Measurements from ENCODE around the gene FBN1. TPM values are rescaled to one million over a fixed set of nuclear protein-coding genes. Genes with fewer than 3 reads are reported as not detected.

Gene FBN1
- total and polyA plus RNA-seq, 2 donors (not counting 3 experiments of a cell fraction or from before 2014, with no cell fraction given), result 107 to 111 TPM

DNA sequence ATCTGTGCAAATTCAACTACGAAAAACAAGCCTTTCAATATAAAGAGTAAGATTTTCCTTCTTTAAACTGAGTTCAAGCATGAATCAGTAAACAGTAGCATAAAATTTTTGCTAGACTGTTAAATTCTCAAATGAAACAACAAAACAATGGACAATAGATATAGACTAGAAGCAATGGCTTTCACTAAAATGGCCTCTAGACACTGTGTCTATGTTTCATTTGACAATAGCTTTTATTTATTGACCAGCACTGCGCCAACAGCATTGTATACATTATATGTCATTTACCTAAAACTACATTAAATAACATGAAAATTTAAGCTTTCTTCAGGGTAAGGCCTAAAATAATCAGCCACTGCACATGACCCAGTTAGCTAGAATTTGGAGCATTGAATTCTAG is 165.8 kb downstream of the FBN1 start:
- no peak overlapping the region for H3K4me2 ChIP-seq (ENCODE audit: insufficient read depth, low read length)
- FAIRE-seq (no peak), DNase-seq (ENCODE audit: low read depth, low spot score) (no peak)
- intact Hi-C loops (cut with micrococcal nuclease) (no loop called here), dilution Hi-C loops (cut with MboI; ENCODE audit: extremely low pct_ligation_motif_present, low sequenced_read_pairs) (no loop called here)
- no peaks in the 10 kb centered on the region for H3K79me2 ChIP-seq (ENCODE audit: control insufficient read depth, insufficient read depth, low read length)
- no peaks in the 10 kb centered on the region for H3K27me3 ChIP-seq (ENCODE audit: control insufficient read depth in 2 of 2, insufficient read depth in 2 of 2, low read length in 2 of 2)
- H3K9me3 ChIP-seq (replicated peaks; ENCODE audit: control insufficient read depth, insufficient read depth, low read length), result no peaks in the 10 kb centered on the region
- H4K20me1 ChIP-seq (replicated peaks; ENCODE audit: control insufficient read depth, extremely low read depth, insufficient read depth, low read length), result no peaks in the 10 kb centered on the region
- no peak overlapping the region for H3K4me3 ChIP-seq (replicated peaks in 1 of 3; ENCODE audit: insufficient read depth in 1 of 3, low read depth in 1 of 3, low read length in 3 of 3)
- H3K36me3 ChIP-seq (ENCODE audit: control insufficient read depth in 2 of 2, extremely low read depth in 1 of 2, insufficient read depth in 2 of 2, low read length in 2 of 2), result peaks cover 2 to 11% of the 10 kb centered on the region in 2 experiments
- H3K4me1 ChIP-seq (ENCODE audit: control insufficient read depth, extremely low read depth, insufficient read depth, low read length), result no peaks in the 10 kb centered on the region
- CTCF ChIA-PET, result interaction anchor here (1.2 to 2.7 kb wide), 6 partner anchors 13 to 158 kb away, joined by 3 to 11 read pairs (median 4); no protein-coding TSS in a partner anchor
- POLR2A ChIA-PET, result no interaction called here
- BruUV-seq (replicated peaks), result no TSS peak
- TF ChIP-seq MYC (IDR thresholded peaks at IDR 0.05; ENCODE audit: low read depth, low read length), result no peak
- TF ChIP-seq FOS (IDR thresholded peaks at IDR 0.05; ENCODE audit: borderline replicate concordance, insufficient read depth, low read length), result no peak
- TF ChIP-seq POLR2AphosphoS5 (IDR thresholded peaks at IDR 0.05; ENCODE audit: insufficient read depth, low read depth, low read length), result no peak
- TF ChIP-seq MAX (IDR thresholded peaks at IDR 0.05; ENCODE audit: insufficient read depth, insufficient read length), result no peak
- TF ChIP-seq, protein P1, sequence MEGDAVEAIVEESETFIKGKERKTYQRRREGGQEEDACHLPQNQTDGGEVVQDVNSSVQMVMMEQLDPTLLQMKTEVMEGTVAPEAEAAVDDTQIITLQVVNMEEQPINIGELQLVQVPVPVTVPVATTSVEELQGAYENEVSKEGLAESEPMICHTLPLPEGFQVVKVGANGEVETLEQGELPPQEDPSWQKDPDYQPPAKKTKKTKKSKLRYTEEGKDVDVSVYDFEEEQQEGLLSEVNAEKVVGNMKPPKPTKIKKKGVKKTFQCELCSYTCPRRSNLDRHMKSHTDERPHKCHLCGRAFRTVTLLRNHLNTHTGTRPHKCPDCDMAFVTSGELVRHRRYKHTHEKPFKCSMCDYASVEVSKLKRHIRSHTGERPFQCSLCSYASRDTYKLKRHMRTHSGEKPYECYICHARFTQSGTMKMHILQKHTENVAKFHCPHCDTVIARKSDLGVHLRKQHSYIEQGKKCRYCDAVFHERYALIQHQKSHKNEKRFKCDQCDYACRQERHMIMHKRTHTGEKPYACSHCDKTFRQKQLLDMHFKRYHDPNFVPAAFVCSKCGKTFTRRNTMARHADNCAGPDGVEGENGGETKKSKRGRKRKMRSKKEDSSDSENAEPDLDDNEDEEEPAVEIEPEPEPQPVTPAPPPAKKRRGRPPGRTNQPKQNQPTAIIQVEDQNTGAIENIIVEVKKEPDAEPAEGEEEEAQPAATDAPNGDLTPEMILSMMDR (IDR thresholded peaks at IDR 0.05; ENCODE audit: extremely low read depth in 1 of 2, insufficient read depth in 1 of 2, low read depth in 1 of 2, low read length in 2 of 2), result no peak
- TF ChIP-seq JUN (IDR thresholded peaks at IDR 0.05; ENCODE audit: borderline replicate concordance, insufficient read depth, insufficient read length, low read depth), result no peak
- TF ChIP-seq GATA2 (IDR thresholded peaks at IDR 0.05; ENCODE audit: insufficient read depth, insufficient read length, low read depth, low read length), result no peak
- no peak for TF ChIP-seq EZH2 (IDR thresholded peaks at IDR 0.05; ENCODE audit: borderline replicate concordance, low read depth, low read length, severe bottlenecking)
- TF ChIP-seq POLR2A (IDR thresholded peaks at IDR 0.05; ENCODE audit: low read depth, low read length), result no peak
- no peak overlapping the region for H2AFZ ChIP-seq (ENCODE audit: low read depth, low read length)
- no peak overlapping the region for H3K27ac ChIP-seq (ENCODE audit: insufficient read depth, low read depth, low read length)
- H3K9ac ChIP-seq (replicated peaks; ENCODE audit: extremely low read depth, insufficient read depth, low read length), result no peak overlapping the region
- no peaks in the 10 kb centered on the region for H3K9me1 ChIP-seq (replicated peaks; ENCODE audit: control insufficient read depth, extremely low read depth, insufficient read depth, low read length)

Data from endothelial cell of umbilical vein (primary cell).